LoVo (cell line): ENCODE data around the gene WWP2.
"Not testable (repeated sequence)": the region's sequence is repeated elsewhere in the genome, so short reads cannot be mapped to it uniquely, and the experiment has no call there.

Experiments used
- DNase-seq: peaks from one replicate; pipeline ENCODE4 v3.0.0-alpha.2; 2016; ENCODE audit warnings: low spot score

WWP2 gene

GRCh38 chr16:69745959-69746358 is 16.2 kb upstream of the WWP2 start:
- DNase-seq, result no peak

- no peak for DNase-seq
Measured at GRCh38 chr16:69747115-69747514, 15.0 kb upstream of the WWP2 start.

GRCh38 chr16:69748694-69749345 is 13.3 kb upstream of the WWP2 start:
- DNase-seq, result no peak

- no peak for DNase-seq
Measured at GRCh38 chr16:69754143-69754468, 8.0 kb upstream of the WWP2 start.

DNA sequence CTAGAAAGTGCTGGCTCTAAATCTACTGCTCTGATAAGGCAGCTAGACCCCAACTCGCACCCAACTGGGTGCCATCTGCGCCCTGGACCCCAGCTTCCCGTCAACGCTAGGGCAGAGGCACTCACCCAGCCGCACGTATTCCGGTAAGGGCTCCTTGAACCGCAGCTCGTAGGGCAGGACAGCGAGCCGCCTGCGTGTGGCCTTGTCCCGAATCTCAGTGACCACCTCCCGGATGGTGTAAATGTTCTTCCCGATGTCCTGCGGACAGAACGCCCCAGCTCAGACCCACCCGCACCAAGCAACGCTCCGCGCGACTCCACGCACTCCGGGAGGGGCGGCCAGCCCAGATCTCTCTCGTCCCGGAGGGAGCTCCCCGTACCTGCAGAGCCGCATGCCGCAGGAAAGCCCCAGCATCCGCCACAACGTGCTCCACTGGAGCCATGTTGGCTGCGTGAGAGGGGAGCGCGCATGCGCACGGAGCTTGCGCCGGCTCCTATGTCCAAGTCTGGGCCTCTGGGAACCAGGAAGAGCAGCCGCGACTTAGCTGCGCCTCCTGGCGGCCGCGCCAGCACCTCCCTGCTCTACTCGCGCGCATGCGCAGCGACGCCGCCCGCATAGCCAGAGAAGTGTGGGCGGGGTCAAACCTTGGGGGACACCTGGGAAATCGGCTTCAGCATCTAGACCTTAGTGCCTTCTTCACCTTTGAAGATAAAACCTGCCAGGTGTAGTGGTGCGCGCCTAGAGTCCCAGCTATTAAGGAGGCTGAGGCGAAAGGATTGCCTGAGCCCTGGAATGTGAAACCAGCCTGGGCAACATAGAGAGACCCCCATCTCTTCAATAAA is 7.4 kb upstream of the WWP2 start, which contains the start of gene NOB1:
Gene NOB1 (minus strand): TSS at position 458 of the 842 bp plus-strand sequence. CDS start 16 bp downstream, at position 442.
- DNase-seq, result peak; percentile 98

GRCh38 chr16:69756705-69757104 is 5.4 kb upstream of the WWP2 start:
- no peak for DNase-seq

DNA sequence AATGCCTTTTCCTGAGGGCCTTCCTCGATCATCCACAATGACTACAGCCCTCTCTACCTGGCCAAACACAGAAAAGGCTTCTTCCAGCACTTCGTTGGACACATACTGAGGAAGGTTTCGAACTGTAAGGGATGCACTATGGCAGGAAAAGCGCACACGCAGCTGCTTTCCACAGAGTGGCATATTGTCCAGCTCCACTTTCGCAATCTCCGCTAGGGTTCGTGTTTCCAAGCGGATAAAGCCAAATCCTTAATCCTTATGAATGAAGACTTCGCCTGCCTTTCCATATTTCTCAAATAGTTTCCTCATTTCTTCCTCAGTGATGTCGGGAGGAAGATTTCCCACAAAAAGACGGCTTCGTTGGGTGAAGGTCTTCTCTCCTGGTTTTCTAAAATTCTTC is 4.8 kb upstream of the WWP2 start:
- DNase-seq, result not testable (repeated sequence)

DNA sequence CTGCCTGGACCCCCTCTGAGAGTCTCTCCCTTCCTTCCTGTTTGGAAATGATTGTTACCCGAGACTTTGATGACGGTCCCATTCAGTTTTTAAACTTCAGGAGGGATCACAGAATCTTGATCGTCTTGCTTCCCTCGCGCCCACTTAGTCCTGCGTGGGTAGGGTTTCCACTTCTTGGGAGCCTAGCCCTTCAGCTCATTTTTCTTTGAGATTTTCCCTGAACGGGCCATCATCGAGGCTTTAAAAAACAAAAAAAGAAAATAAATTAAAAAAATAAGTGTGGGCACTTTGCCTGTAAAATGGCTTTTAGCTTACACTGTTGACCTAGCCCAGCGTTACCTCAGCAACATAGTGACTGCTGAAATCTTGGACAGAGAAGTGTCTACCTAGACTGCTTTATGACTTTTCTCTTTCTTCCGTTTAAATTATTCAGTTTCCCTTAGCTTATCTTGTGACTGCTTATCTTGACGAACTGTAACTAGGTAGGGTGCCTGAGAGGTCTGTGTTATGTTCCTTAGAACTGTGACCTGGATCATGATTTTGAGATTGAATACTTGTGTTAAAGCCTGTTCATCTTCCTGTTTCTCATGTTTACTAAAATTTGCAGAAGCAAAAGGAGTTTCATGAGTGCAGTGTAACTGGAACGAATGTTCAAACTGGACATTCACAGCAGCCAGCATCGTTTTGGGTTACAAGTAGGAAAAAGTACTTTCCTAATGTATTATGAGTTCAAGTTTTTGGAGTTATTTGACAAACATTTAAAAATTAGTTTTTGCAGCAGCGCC is 874 bp downstream of the WWP2 start:
- DNase-seq, result peak; percentile 18

DNA sequence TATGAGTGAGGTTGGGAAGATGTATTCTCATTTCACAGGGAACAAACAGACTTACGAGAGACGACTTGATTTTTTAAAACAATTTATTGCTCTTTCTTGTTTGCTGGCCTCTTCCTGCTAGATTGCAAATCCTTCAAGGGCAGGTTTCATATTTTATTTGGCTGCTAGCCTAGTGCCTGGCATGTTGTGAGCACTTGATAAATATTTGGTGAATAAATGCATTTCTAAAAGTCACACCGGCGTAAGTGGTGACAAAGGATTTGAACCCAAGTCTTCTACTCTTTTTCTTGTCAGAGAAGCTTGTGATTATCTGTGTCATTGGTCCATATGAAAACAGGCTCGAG is 1.4 kb downstream of the WWP2 start:
- DNase-seq, result no peak

- no peak for DNase-seq
Measured at GRCh38 chr16:69767459-69768229, 5.5 kb downstream of the WWP2 start.

DNA sequence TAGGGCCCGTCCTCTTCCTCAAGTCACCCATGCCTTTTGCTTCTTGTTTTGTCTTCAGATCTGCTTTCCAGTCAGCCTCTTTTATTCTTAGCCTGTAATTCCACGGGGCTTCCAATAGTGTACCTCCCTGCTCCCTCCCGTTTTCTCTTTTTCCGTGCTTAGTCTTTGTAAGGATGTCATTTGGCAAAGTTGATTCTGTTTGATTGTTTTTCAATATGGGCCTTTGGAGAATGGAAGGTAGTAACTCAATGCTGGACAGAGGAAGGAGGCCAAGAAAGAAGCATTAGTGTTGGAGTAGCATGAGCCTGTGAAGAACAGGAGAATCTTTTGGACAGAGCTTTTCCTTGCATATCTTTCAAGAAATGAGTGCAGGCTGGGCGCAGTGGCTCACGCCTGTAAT is 6.5 kb downstream of the WWP2 start:
- no peak for DNase-seq

DNA sequence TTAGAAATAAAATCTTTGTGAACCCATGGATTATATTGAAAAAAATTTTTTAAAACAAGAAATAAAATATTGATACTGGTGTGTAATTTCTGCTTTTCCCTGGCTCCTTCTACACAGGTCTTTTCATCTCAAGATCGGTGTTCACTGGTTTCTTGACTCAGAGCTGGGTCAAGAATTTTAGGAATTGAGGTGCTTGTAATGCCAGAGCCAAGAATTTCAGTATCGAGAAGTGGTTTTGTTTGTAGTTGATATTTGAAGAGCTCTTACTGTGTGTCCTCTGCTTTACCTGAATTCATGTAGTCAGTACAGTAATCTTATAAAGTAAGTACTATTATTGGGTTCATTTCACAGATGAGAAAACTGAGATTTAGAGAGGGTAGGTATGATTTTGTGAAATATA is 7.3 kb downstream of the WWP2 start:
- DNase-seq, result no peak

GRCh38 chr16:69771651-69771967 is 9.5 kb downstream of the WWP2 start:
- DNase-seq, result no peak

GRCh38 chr16:69773260-69773947 is 11.3 kb downstream of the WWP2 start:
- DNase-seq, result no peak

- DNase-seq, result no peak
Measured at GRCh38 chr16:69775563-69775962, 13.4 kb downstream of the WWP2 start.

GRCh38 chr16:69779724-69780123 is 17.6 kb downstream of the WWP2 start:
- no peak for DNase-seq

GRCh38 chr16:69781118-69781517 is 19.0 kb downstream of the WWP2 start:
- DNase-seq, result no peak

DNA sequence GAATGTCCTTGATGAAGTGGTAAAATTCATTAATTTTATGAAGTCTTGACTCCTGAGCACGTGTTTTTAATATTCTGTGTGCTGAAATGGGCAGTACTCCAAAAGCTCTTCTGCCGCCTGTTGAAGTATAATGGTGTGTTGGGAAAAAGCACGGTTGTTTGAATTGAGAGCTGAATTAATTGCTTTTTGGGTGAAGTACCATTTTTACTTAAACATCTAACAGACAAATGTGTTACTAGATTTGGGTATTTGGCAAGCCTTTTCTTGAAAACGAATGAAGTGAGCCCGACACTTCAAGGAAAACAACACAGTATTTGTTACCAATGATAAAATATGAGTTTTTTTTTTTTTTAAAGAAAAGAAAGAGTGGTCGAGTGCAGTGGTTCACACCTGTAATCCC is 22.5 kb downstream of the WWP2 start:
- DNase-seq, result no peak

- DNase-seq, result no peak
Measured at GRCh38 chr16:69787883-69788282, 25.8 kb downstream of the WWP2 start.

GRCh38 chr16:69791391-69791847 is 29.3 kb downstream of the WWP2 start:
- not testable (repeated sequence) for DNase-seq

GRCh38 chr16:69793526-69793925 is 31.4 kb downstream of the WWP2 start:
- no peak for DNase-seq

DNA sequence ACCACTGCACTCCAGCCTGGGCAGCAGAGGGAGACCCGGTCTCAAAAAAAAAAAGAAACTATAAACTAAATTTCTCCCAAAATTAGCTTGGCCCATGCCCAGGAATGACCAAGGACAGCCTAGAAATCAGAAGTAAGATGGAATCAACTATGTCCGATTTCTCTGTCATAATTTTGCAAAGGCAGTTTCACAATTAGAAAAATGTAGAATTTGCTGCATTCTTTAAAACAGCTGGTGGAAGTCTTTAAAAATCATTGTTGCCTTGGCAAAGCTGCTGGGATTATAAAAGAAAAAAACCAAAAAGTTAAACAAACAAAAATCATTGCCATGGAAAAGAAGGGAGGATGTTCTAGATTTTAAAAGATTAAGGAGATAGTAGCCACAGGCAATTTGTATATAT is 32.4 kb downstream of the WWP2 start:
- DNase-seq, result no peak
